T-helper 9 cell (primary cell): Measurements from ENCODE around the gene ATP5PD.
"Not testable (repeated sequence)": the region's sequence is repeated elsewhere in the genome, so short reads cannot be mapped to it uniquely, and the experiment has no call there.

ENCODE experiments used
- DNase-seq: peaks from one replicate; pipeline ENCODE4 v3.0.0-alpha.2; 2020

Gene ATP5PD

GRCh38 chr17:75077072-75077495 lies 30.3 kb upstream of the ATP5PD start:
- no peak for DNase-seq

GRCh38 chr17:75075597-75076336 lies 29.0 kb upstream of the ATP5PD start:
- no peak for DNase-seq

- DNase-seq, result no peak
These were observed 27.8 kb upstream of the ATP5PD start for GRCh38 chr17:75074532-75074931.

GRCh38 chr17:75073618-75074047 lies 26.9 kb upstream of the ATP5PD start:
- DNase-seq, result no peak

GRCh38 chr17:75072909-75073308 lies 26.1 kb upstream of the ATP5PD start:
- DNase-seq, result not testable (repeated sequence)

- DNase-seq, result not testable (repeated sequence)
These were observed 24.9 kb upstream of the ATP5PD start for GRCh38 chr17:75071478-75072271.

- no peak for DNase-seq
These were observed 23.0 kb upstream of the ATP5PD start for GRCh38 chr17:75069783-75070182.

GRCh38 chr17:75068750-75069149 lies 22.0 kb upstream of the ATP5PD start:
- no peak for DNase-seq

- DNase-seq, result no peak
These were observed 21.1 kb upstream of the ATP5PD start for GRCh38 chr17:75067856-75068255.

- DNase-seq, result no peak
These were observed 18.9 kb upstream of the ATP5PD start for GRCh38 chr17:75065562-75066151.

- no peak for DNase-seq
These were observed 18.2 kb upstream of the ATP5PD start for GRCh38 chr17:75064867-75065561.

GRCh38 chr17:75064460-75064859 lies 17.7 kb upstream of the ATP5PD start:
- DNase-seq, result no peak

- no peak for DNase-seq
These were observed 17.3 kb upstream of the ATP5PD start for GRCh38 chr17:75064040-75064439.

GRCh38 chr17:75063626-75064025 lies 16.9 kb upstream of the ATP5PD start:
- DNase-seq, result no peak

GRCh38 chr17:75063201-75063600 lies 16.4 kb upstream of the ATP5PD start:
- no peak for DNase-seq

GRCh38 chr17:75061618-75062017 lies 14.8 kb upstream of the ATP5PD start:
- DNase-seq, result no peak

- no peak for DNase-seq
These were observed 14.3 kb upstream of the ATP5PD start for GRCh38 chr17:75061055-75061438.

- no peak for DNase-seq
These were observed 13.8 kb upstream of the ATP5PD start for GRCh38 chr17:75060434-75061054.

- DNase-seq, result no peak
These were observed 12.9 kb upstream of the ATP5PD start for GRCh38 chr17:75059369-75060345.

- DNase-seq, result no peak
These were observed 5.2 kb upstream of the ATP5PD start for GRCh38 chr17:75051941-75052340.

- no peak for DNase-seq
These were observed 2.9 kb upstream of the ATP5PD start for GRCh38 chr17:75049706-75050105.
